Hematopoietic multipotent progenitor cell treated with erythropoietin and hydrocortisone succinate and interleukin-3 and kit ligand, for 6 days (in vitro differentiated cells): ENCODE results near the gene MDK.

Source experiments
- DNase-seq: peaks from one replicate; pipeline ENCODE4 v3.0.0-alpha.2; 2015

Gene MDK

GRCh38 chr11:46383974-46384701 is 2.7 kb downstream of the MDK start:
- DNase-seq, result no peak

- DNase-seq, result no peak
Observed at GRCh38 chr11:46385169-46386004, 3.9 kb downstream of the MDK start.

GRCh38 chr11:46386005-46386578 is 4.6 kb downstream of the MDK start:
- DNase-seq, result no peak

GRCh38 chr11:46386674-46387073 is 5.2 kb downstream of the MDK start:
- no peak for DNase-seq

GRCh38 chr11:46387456-46387855 is 6.0 kb downstream of the MDK start:
- DNase-seq, result no peak

- DNase-seq, result peak; percentile 52
Observed at GRCh38 chr11:46387919-46388618, 6.6 kb downstream of the MDK start.

- no peak for DNase-seq
Observed at GRCh38 chr11:46388619-46389449, 7.4 kb downstream of the MDK start.

GRCh38 chr11:46389450-46390330 is 8.2 kb downstream of the MDK start:
- DNase-seq, result peak; percentile 86

GRCh38 chr11:46390331-46391171 is 9.1 kb downstream of the MDK start:
- DNase-seq, result no peak

GRCh38 chr11:46391186-46391577 is 9.7 kb downstream of the MDK start:
- DNase-seq, result no peak

GRCh38 chr11:46391578-46392420 is 10.3 kb downstream of the MDK start, which contains the start of gene CHRM4:
Gene CHRM4 (minus strand): TSS chr11:46391776. CDS start chr11:46386557, 5,219 bp downstream.
- peak; percentile 54 for DNase-seq

GRCh38 chr11:46392421-46393230 is 11.2 kb downstream of the MDK start:
- peak; percentile 92 for DNase-seq

GRCh38 chr11:46393231-46393616 is 11.8 kb downstream of the MDK start:
- DNase-seq, result no peak

- no peak for DNase-seq
Observed at GRCh38 chr11:46393759-46394158, 12.3 kb downstream of the MDK start.

GRCh38 chr11:46397526-46397925 is 16.1 kb downstream of the MDK start:
- no peak for DNase-seq

GRCh38 chr11:46402957-46403902 is 21.8 kb downstream of the MDK start:
- no peak for DNase-seq

GRCh38 chr11:46404476-46405017 is 23.1 kb downstream of the MDK start:
- DNase-seq, result no peak
